Smooth muscle cell (in vitro differentiated cells): ENCODE data around the gene ADIRF. TPM values are rescaled to one million over a fixed set of nuclear protein-coding genes. Genes with fewer than 3 reads are reported as not detected.
"Not testable (repeated sequence)": the region's sequence is repeated elsewhere in the genome, so short reads cannot be mapped to it uniquely, and the experiment has no call there.

Experiments
- DNase-seq: peaks from one replicate; lab custom pipeline; 2025; ENCODE audit not compliant: unreplicated experiment; lab: John Stamatoyannopoulos, UW
- H2AFZ ChIP-seq: fragments of 200-600 bp; sonication (generic); 2 replicates; pipeline ENCODE4 v1.6.0; 2016; ENCODE audit warnings: antibody characterized with exemption, low read depth, mild to moderate bottlenecking
- H3F3A ChIP-seq: fragments of 200-600 bp; sonication (generic); 2 replicates; pipeline ENCODE4 v1.6.0; 2017; ENCODE audit warnings: antibody characterized with exemption, low read depth
- H3K27ac ChIP-seq: fragments of 200-600 bp; sonication (generic); 2 replicates; pipeline ENCODE4 v1.5.1; 2016; ENCODE audit warnings: low read depth, mild to moderate bottlenecking
- H3K27me3 ChIP-seq: fragments of 200-600 bp; sonication (generic); 2 replicates; pipeline ENCODE4 v1.6.1; 2016; ENCODE audit warnings: low read depth, mild to moderate bottlenecking
- H3K36me3 ChIP-seq: fragments of 200-600 bp; sonication (generic); 2 replicates; pipeline ENCODE4 v1.5.1; 2016; ENCODE audit warnings: low read depth
- H3K4me1 ChIP-seq: fragments of 200-600 bp; sonication (generic); 2 replicates; pipeline ENCODE4 v1.5.1; 2016; ENCODE audit warnings: low read depth
- H3K4me2 ChIP-seq: fragments of 200-600 bp; sonication (generic); 2 replicates; pipeline ENCODE4 v1.6.0; 2016; ENCODE audit warnings: mild to moderate bottlenecking
- H3K4me3 ChIP-seq: fragments of 200-600 bp; sonication (generic); 2 replicates; pipeline ENCODE4 v1.5.1; 2016; ENCODE audit warnings: mild to moderate bottlenecking
- H3K79me2 ChIP-seq: fragments of 200-600 bp; sonication (generic); 2 replicates; pipeline ENCODE4 v1.6.0; 2016; ENCODE audit warnings: low read depth, mild to moderate bottlenecking
- H3K9ac ChIP-seq: fragments of 200-600 bp; sonication (generic); 2 replicates; pipeline ENCODE4 v1.6.0; 2016; ENCODE audit warnings: low read depth
- H3K9me3 ChIP-seq: fragments of 200-600 bp; sonication (generic); replicated peaks from 2 replicates; pipeline ENCODE4 v1.5.1; 2016; ENCODE audit warnings: low read depth
- H4K20me1 ChIP-seq: fragments of 200-600 bp; sonication (generic); 2 replicates; pipeline ENCODE4 v1.6.0; 2016; ENCODE audit warnings: low read depth
- WGBS: methylation state at CpG from one replicate; pipeline ENCODE4 v1.1.7; 2016; ENCODE audit warnings: low lambda C conversion rate; 5-methylcytosine and 5-hydroxymethylcytosine counted together
- polyA plus RNA-seq: library from polyadenylated mRNA; unstranded; fragments of >200 nt; fragmentation: Nextera tagmentation; extraction: Ambion mirVana; gene quantifications from 2 replicates; pipeline ENCODE4 v1.2.1, GENCODE V29; 2016
- total RNA-seq: library from RNA; depleted of rRNA; stranded (reverse); fragments of >200 nt; gene quantifications from 2 replicates; pipeline ENCODE4 v1.2.3, GENCODE V29; 2014
- TF ChIP-seq, protein P1 (sequence below): fragments of 200-600 bp; sonication (generic); IDR thresholded peaks from 2 replicates; pipeline ENCODE4 v1.5.1; 2017; ENCODE audit warnings: borderline replicate concordance, mild to moderate bottlenecking, antibody characterized with exemption; ENCODE audit not compliant: insufficient read depth, poor library complexity, severe bottlenecking

The ADIRF gene
- total and polyA plus RNA-seq, 2 experiments from 2014 or later, result 0.99 TPM; not detected in 1

DNA sequence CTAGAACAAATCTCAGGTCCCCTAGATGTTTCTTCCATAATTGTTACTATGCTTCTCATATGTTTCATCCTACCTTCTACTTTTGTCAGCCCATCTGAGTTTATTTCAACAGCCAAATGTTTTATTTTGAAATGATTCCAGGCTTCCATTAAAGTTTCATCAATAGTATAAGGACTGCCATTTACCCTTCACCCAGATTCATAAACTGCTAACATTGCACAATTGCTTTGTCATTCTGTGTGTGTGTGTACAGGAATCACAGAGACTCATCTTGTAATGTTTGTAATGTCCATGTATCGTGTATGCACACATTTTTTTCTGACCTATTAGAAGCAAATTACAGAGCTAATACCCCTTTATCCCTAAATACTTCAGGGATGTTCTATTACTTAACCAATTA lies 36.4 kb upstream of the ADIRF start:
- 88% methylated on average over 1 of the region's 1 CpG for WGBS
- no peak overlapping the region for H2AFZ ChIP-seq
- no peak overlapping the region for H3K4me2 ChIP-seq
- H3K79me2 ChIP-seq, result no peaks in the 10 kb centered on the region
- no peaks in the 10 kb centered on the region for H3K4me1 ChIP-seq
- H4K20me1 ChIP-seq, result no peaks in the 10 kb centered on the region
- no peak overlapping the region for H3K9ac ChIP-seq
- no peaks in the 10 kb centered on the region for H3K36me3 ChIP-seq
- TF ChIP-seq, protein P1, sequence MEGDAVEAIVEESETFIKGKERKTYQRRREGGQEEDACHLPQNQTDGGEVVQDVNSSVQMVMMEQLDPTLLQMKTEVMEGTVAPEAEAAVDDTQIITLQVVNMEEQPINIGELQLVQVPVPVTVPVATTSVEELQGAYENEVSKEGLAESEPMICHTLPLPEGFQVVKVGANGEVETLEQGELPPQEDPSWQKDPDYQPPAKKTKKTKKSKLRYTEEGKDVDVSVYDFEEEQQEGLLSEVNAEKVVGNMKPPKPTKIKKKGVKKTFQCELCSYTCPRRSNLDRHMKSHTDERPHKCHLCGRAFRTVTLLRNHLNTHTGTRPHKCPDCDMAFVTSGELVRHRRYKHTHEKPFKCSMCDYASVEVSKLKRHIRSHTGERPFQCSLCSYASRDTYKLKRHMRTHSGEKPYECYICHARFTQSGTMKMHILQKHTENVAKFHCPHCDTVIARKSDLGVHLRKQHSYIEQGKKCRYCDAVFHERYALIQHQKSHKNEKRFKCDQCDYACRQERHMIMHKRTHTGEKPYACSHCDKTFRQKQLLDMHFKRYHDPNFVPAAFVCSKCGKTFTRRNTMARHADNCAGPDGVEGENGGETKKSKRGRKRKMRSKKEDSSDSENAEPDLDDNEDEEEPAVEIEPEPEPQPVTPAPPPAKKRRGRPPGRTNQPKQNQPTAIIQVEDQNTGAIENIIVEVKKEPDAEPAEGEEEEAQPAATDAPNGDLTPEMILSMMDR, result no peak
- H3K27me3 ChIP-seq, result no peaks in the 10 kb centered on the region
- no peak overlapping the region for H3K27ac ChIP-seq
- DNase-seq, result no peak
- H3F3A ChIP-seq, result peaks cover 6% of the 10 kb centered on the region
- no peak overlapping the region for H3K4me3 ChIP-seq
- no peaks in the 10 kb centered on the region for H3K9me3 ChIP-seq

DNA sequence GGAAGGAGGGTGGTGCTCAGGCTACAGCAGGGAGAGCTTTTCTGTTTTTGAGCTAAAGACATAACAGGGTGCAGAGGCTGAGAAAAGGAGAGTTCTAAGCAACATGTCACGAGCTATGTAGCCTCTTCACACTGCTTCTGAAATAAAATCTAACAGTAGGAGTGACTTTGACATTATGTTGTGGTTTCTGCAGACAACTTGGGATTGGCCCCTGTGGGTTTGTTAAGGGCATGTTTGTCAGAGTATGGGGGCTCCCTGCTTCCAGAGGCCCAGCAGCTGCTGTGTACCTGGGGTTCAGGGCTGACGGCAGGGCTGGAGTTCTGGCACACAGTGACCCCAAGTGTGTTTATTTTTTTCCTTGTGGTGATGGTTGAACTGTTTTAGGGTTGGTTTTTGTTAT lies 35.6 kb upstream of the ADIRF start:
- no peaks in the 10 kb centered on the region for H3K27me3 ChIP-seq
- 95% methylated on average over 2 of the region's 2 CpGs for WGBS
- no peaks in the 10 kb centered on the region for H4K20me1 ChIP-seq
- H3K27ac ChIP-seq, result no peak overlapping the region
- H3K36me3 ChIP-seq, result no peaks in the 10 kb centered on the region
- H3K9me3 ChIP-seq, result no peaks in the 10 kb centered on the region
- no peak overlapping the region for H3K9ac ChIP-seq
- no peak overlapping the region for H3K4me2 ChIP-seq
- no peak overlapping the region for H3K4me3 ChIP-seq
- TF ChIP-seq, protein P1, result no peak
- H3K79me2 ChIP-seq, result no peaks in the 10 kb centered on the region
- no peaks in the 10 kb centered on the region for H3K4me1 ChIP-seq
- H3F3A ChIP-seq, result peaks cover 10% of the 10 kb centered on the region
- no peak overlapping the region for H2AFZ ChIP-seq
- DNase-seq, result no peak

DNA sequence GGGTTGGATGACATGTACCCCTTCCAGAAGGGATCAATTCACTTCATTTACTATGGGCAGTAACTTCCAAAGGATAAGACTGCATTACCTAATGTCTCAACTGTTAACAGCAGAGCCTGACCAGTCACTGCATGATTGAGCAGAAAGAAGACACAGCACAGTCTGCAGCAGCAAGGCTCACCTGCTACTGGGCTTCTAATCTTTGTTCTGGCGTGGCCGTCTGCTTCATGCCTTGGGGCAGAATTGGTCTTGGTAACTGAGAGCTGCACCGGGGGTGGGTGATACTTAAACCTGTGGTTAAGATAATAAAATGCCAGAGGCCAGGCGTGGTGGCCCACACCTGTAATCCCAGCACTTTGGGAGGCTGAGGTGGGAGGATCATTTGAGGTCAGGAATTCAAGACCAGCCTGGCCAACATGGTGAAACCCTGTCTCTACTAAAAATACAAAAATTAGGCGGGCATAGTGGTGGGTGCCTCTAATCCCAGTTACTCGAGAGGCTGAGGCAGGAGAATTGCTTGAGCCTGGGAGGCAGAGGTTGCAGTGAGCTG lies 34.0 kb upstream of the ADIRF start:
- not testable (repeated sequence) for H3K4me3 ChIP-seq, DNase-seq, H3K27me3 ChIP-seq, H4K20me1 ChIP-seq, H3K36me3 ChIP-seq, H3K9ac ChIP-seq, H3K27ac ChIP-seq, H2AFZ ChIP-seq, H3K79me2 ChIP-seq, H3K9me3 ChIP-seq, H3K4me1 ChIP-seq, H3K4me2 ChIP-seq
- WGBS, result 75% methylated on average over 6 of the region's 6 CpGs
- peaks cover 14% of the 10 kb centered on the region for H3F3A ChIP-seq

GRCh38 chr10:86936661-86937501 lies 31.4 kb upstream of the ADIRF start:
- TF ChIP-seq, protein P1, result no peak
- H3K4me3 ChIP-seq, result no peak overlapping the region
- no peaks in the 10 kb centered on the region for H3K79me2 ChIP-seq
- H2AFZ ChIP-seq, result no peak overlapping the region
- H3K27me3 ChIP-seq, result no peaks in the 10 kb centered on the region
- H3K9me3 ChIP-seq, result no peaks in the 10 kb centered on the region
- H3K4me1 ChIP-seq, result no peaks in the 10 kb centered on the region
- H3K9ac ChIP-seq, result no peak overlapping the region
- H4K20me1 ChIP-seq, result no peaks in the 10 kb centered on the region
- peaks cover 14% of the 10 kb centered on the region for H3F3A ChIP-seq
- no peak overlapping the region for H3K27ac ChIP-seq
- 85% methylated on average over 13 of the region's 13 CpGs for WGBS
- H3K36me3 ChIP-seq, result no peaks in the 10 kb centered on the region
- no peak for DNase-seq
- no peak overlapping the region for H3K4me2 ChIP-seq
